GM19025 (cell line): Measurements from ENCODE around the gene ABHD11.
A peak's percentile ranks its signal among the peaks of the same experiment; 100 is the strongest.
"Not testable (repeated sequence)": the region's sequence is repeated elsewhere in the genome, so short reads cannot be mapped to it uniquely, and the experiment has no call there.

Source experiments
- ATAC-seq: cut with Tn5 transposase; IDR thresholded peaks from one replicate; pipeline ENCODE4 v1.9.1; 2021; ENCODE audit warnings: mild to moderate bottlenecking, low read depth, moderate library complexity; ENCODE audit not compliant: unreplicated experiment

ABHD11 gene, protein sequence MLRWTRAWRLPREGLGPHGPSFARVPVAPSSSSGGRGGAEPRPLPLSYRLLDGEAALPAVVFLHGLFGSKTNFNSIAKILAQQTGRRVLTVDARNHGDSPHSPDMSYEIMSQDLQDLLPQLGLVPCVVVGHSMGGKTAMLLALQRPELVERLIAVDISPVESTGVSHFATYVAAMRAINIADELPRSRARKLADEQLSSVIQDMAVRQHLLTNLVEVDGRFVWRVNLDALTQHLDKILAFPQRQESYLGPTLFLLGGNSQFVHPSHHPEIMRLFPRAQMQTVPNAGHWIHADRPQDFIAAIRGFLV

GRCh38 chr7:73738612-73739386, at the start of gene ABHD11:
Gene ABHD11, minus strand, starts transcription at chr7:73738802. Its CDS starts 32 bp downstream, at chr7:73738770.
- peak; percentile 88 for ATAC-seq

- not testable (repeated sequence) for ATAC-seq
Measured at GRCh38 chr7:73787786-73788048, 49.1 kb upstream of the ABHD11 start.

- ATAC-seq, result no peak
Measured at GRCh38 chr7:73786588-73786987, 48.0 kb upstream of the ABHD11 start.

GRCh38 chr7:73779517-73779916, 40.9 kb upstream of the ABHD11 start:
- ATAC-seq, result no peak

GRCh38 chr7:73778801-73779389, 40.3 kb upstream of the ABHD11 start:
- ATAC-seq, result no peak

GRCh38 chr7:73774923-73775322, 36.3 kb upstream of the ABHD11 start:
- no peak for ATAC-seq

DNA sequence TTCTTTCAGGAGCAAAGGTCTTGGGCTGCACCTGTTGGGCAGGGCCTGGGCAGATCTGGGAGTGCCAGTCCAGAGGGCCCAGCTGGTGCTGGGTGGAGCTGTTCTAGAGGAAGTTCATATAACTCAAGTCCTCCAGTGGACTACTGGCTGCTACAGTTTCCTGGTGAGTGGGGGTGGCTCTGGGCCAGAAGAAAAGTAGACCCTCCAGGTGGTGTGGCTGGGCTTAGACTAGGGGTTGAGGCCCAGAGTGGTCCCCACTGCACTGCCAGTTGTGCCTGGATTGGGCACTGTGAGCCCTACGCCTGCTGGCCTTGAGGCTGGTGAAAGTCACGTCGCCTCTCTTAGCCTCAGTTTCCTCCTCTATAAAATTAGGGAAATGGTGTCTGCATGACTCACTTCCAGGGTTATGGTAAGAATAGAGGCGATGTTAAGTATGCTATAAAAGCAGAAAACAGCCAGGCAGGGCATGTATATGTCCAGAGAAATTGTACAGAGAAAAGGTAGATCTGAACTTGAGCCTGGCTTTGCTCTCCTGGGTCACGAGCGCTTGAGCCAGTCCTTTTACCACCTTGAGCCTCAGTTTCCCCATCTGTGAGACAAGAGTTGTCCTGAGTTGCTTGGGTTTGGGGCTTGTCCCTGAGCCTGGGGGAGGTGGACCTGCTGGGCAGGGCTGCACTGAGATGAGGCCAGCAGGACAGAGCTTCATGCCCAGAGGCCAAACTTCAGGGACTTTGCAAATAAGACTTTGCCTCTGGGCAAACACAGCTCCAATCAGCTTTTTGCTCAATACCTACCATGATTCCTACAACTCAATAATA, 35.3 kb upstream of the ABHD11 start:
- ATAC-seq, result no peak

GRCh38 chr7:73770860-73771670, 32.5 kb upstream of the ABHD11 start:
- ATAC-seq, result no peak

DNA sequence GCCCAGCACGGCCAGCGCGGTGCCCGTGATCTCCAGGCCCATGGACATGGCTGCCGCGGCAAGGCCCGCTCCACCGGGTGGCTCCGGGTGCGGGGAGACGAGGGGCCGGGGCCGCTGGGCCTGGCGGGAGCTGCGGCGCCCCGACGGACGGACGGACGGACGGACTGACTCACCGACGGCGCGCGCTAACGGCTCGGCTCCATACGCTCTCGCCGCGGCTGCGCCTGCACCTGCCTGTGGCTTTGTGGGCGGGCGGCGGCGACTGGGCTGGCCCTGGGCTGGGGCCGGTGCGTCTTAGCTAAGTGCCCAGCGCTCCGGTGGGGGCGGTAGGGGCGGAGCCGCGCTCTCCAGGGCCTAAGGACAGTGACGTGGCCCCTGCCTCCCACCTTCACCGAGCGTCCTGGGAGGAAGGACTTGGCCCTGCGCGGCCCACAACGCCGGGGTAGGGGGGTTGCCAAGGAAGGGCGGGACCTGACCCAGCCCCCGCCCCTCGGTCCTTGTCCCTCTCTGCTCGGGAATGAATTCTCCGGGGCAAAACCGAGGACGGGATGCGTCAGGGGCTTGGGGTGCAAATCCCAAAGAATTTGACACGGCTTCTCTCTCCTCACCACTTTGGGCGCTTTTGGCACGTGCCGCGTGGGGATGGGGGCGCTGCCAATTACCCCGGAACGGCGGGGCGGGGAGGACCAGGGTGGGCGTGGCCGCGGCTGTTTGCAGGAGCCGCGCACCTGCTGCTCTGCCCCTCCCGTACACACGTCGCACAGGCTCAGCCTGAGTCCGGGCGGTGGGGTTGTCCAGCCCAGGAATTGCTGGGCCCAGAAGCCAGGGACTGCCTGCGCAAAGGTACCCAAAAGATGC, 31.6 kb upstream of the ABHD11 start, which contains the start of gene CLDN3:
CLDN3 (minus strand) TSS at position 269 of the 858 bp plus-strand sequence; CDS start at position 48, 221 bp downstream.
- ATAC-seq, result no peak

- no peak for ATAC-seq
Measured at GRCh38 chr7:73769481-73770001, 30.9 kb upstream of the ABHD11 start.

DNA sequence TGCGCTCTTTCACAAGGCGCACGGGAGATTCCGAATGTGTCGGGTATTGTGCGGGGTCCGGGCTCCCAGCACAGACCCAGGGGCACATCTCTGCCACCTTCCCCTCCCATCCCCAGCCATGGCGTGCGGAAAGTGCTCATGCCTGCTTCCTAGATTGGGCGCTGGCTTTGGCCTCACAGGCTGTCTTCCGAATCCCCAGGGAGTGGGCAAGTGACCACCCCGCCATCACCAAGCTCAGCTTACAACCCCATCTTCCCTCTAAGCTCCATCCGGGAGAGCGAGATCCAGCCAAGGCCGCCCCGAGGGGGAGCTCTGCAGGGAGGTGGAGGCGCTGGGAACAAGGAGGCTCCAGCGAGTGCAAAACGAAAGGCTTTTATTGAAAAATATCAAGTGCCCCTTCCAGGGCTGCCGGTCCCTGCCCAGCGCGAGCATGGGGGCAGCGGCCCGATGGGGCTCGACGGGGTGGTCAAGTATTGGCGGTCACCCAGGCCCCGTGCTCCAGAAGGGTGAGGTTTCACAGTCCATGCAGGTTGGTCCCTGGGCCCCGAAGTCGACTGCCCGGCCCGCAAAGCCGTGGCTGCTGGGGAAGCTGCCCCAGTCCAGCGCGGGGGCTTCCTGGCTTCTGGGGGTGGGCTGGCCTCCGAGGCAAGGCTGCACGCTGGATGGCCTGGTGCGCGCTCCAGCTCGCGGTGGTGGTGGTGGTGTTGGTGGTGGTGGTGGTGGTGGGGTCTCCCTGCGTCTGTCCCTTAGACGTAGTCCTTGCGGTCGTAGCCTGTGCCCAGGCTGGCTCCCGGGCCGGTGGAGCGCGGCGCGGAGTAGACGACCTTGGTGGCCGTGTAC, 30.3 kb upstream of the ABHD11 start:
- no peak for ATAC-seq

DNA sequence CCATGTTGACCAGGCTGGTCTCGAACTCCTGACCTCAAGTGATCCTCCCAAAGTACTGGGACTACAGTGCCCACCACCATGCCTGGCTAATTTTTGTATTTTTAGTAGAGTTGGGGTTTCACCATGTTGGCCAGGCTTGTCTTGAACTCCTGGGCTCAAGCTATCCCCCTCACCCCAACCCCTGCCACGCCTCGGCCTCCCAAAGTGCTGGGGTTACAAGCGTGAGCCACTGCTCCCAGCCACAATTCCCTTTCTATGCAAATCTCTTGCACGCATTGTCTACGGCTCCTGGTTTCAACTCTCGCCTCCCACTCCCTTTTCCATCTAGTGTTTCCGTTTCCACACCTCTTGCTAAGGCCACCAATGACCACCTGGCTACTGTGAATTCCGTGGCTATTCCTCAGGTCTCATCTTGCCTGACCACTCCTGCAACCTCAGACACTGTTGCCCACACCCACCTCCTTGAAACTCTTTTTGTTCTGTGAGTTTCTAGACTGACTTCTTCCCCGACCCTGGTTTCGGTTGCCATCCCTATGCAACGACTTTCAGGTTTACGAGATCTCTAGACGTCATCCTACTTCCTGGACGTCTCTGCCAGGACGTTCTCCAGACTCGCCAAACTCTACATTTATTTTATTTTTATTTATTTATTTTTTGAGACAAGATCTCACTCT, 28.1 kb upstream of the ABHD11 start:
- ATAC-seq, result no peak

DNA sequence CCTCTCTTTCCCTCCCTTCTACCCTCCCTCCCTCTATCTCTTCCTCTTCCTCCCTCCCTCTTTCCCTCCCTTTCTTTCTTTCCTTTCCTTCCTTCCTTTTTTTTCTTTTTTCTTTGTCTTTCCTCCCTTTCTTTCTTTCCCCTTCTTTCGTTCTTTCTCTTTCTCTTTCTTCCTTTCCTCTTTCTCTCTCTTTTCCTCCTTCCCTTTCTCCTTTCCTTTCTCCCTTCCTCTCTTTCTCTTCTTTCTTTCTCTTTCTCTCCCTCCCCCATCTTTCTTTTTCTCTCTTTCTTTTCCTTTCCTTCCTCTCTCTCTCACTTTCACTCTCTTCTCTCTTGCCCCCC, 24.0 kb upstream of the ABHD11 start:
- no peak for ATAC-seq

GRCh38 chr7:73761854-73762658, 23.5 kb upstream of the ABHD11 start:
- ATAC-seq, result no peak

DNA sequence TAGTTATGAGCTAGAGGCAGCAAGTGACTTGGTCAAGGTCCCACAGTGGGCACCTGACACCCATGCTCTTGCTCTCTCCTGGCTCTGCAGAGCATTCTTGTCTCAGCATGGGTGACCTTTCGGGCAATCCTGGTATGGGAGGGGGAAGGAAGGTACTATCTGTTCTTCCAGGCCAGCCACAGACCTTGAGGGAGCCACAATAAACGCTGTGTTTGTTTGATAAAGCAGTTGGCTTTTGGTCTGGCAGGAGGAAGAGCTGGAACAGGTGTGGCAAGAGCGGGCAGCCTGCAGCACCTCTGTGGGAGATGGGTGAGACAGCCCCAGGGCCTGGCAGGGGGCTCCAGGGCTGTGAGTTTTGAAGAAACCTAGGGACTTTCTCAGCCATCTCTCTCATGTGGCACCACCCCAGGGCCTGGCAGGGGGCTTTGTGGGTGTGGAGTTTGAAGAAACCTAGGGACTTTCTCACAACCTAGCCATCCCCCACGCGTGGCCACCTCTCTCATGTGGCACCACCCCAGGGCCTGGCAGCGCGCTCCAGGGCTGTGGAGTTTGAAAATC, 20.1 kb upstream of the ABHD11 start:
- ATAC-seq, result no peak
